ENCODE measurements around the gene KIF14.

- TF ChIP-seq CTCF (IDR thresholded peaks at IDR 0.05; ENCODE audit: control extremely low read depth in 1 of 3, insufficient read depth in 1 of 3, low read depth in 1 of 3, low read length in 3 of 3) (no peak), YY1 (IDR thresholded peaks at IDR 0.05; ENCODE audit: low read depth, low read length) (no peak), SIN3A (conservative IDR thresholded peaks at IDR 0.05 in 1 of 2, IDR thresholded peaks at IDR 0.05 in 1 of 2; ENCODE audit: low read depth in 1 of 2, low read length in 2 of 2) (no peak), CBX5 (IDR thresholded peaks at IDR 0.05; ENCODE audit: low read depth, low read length) (no peak), KDM1A (IDR thresholded peaks at IDR 0.05; ENCODE audit: borderline replicate concordance, low read length) (no peak), POLR2A (IDR thresholded peaks at IDR 0.05; ENCODE audit: control extremely low read depth in 1 of 2, low read depth in 2 of 2, low read length in 2 of 2) (no peak), EZH2 (IDR thresholded peaks at IDR 0.05; ENCODE audit: low read depth, low read length, severe bottlenecking) (no peak), POLR2AphosphoS5 (IDR thresholded peaks at IDR 0.05; ENCODE audit: low read depth, low read length) (no peak)
Measured at GRCh38 chr1:200540281-200540680, 80.3 kb downstream of the KIF14 start.

All from H1 (cell line).